ENCODE results near the gene MUCL3. TPM values are rescaled to one million over a fixed set of nuclear protein-coding genes. Genes with fewer than 3 reads are reported as not detected.
"Not testable (repeated sequence)": the region's sequence is repeated elsewhere in the genome, so short reads cannot be mapped to it uniquely, and the experiment has no call there.

MUCL3 gene
- polyA plus RNA-seq, 1 of the 3 experiments (the other 2 are of a cell fraction): not detected

GRCh38 chr6:30969171-30969570 lies 28.4 kb downstream of the MUCL3 start:
- WGBS (ENCODE audit: low lambda C conversion rate): 41% methylated on average over 6 of the region's 6 CpGs
- POLR2A ChIA-PET; H3K9me3 ChIP-seq; H3K36me3 ChIP-seq (replicated peaks in 1 of 2; ENCODE audit: control insufficient read depth in 1 of 2, insufficient read depth in 2 of 2, low read length in 1 of 2); CTCF ChIA-PET; DNase-seq; H4K20me1 ChIP-seq (ENCODE audit: insufficient read depth); H3K4me2 ChIP-seq; H3K79me2 ChIP-seq (ENCODE audit: insufficient read depth); H3K9ac ChIP-seq; H3K9me2 ChIP-seq; H3K27ac ChIP-seq (ENCODE audit: low read depth in 2 of 2, low read length in 1 of 2); H3F3A ChIP-seq (replicated peaks; ENCODE audit: insufficient read depth); H3K4me1 ChIP-seq (ENCODE audit: control insufficient read depth in 1 of 2, insufficient read depth in 2 of 2, low read depth in 1 of 2, low read length in 1 of 2); H2AFZ ChIP-seq (ENCODE audit: low read depth); H3K27me3 ChIP-seq (ENCODE audit: insufficient read depth); H3K4me3 ChIP-seq (ENCODE audit: low read depth in 2 of 2, low read length in 1 of 2): not testable (repeated sequence)

GRCh38 chr6:30970946-30971345 lies 30.2 kb downstream of the MUCL3 start:
- H3K9me3 ChIP-seq: no peaks in the 10 kb centered on the region
- CTCF ChIA-PET: no interaction called here
- WGBS (ENCODE audit: low lambda C conversion rate): 53% methylated on average over 5 of the region's 5 CpGs

More at GRCh38 chr6:30970946-30971345, 30.2 kb downstream of the MUCL3 start:
- DNase-seq: no peak
- H3F3A ChIP-seq (replicated peaks; ENCODE audit: insufficient read depth): no peaks in the 10 kb centered on the region
- no peak overlapping the region for H3K9ac ChIP-seq
- H4K20me1 ChIP-seq (ENCODE audit: insufficient read depth): no peaks in the 10 kb centered on the region
- no peaks in the 10 kb centered on the region for H3K36me3 ChIP-seq (replicated peaks in 1 of 2; ENCODE audit: control insufficient read depth in 1 of 2, insufficient read depth in 2 of 2, low read length in 1 of 2)
- H3K79me2 ChIP-seq (ENCODE audit: insufficient read depth): no peaks in the 10 kb centered on the region
- POLR2A ChIA-PET: no interaction called here
- H2AFZ ChIP-seq (ENCODE audit: low read depth): no peak overlapping the region
- no peaks in the 10 kb centered on the region for H3K9me2 ChIP-seq
- H3K4me3 ChIP-seq (ENCODE audit: low read depth in 2 of 2, low read length in 1 of 2): no peak overlapping the region
- no peak overlapping the region for H3K27ac ChIP-seq (ENCODE audit: low read depth in 2 of 2, low read length in 1 of 2)
- no peaks in the 10 kb centered on the region for H3K4me1 ChIP-seq (ENCODE audit: control insufficient read depth in 1 of 2, insufficient read depth in 2 of 2, low read depth in 1 of 2, low read length in 1 of 2)
- no peak for TF ChIP-seq TAF1 (IDR thresholded peaks at IDR 0.05; ENCODE audit: borderline replicate concordance, low read depth, low read length)
- no peak for TF ChIP-seq RAD21 (IDR thresholded peaks at IDR 0.05; ENCODE audit: low read length)
- no peak for TF ChIP-seq FOSL2 (IDR thresholded peaks at IDR 0.05; ENCODE audit: borderline replicate concordance, low read depth)
- TF ChIP-seq, protein P1, sequence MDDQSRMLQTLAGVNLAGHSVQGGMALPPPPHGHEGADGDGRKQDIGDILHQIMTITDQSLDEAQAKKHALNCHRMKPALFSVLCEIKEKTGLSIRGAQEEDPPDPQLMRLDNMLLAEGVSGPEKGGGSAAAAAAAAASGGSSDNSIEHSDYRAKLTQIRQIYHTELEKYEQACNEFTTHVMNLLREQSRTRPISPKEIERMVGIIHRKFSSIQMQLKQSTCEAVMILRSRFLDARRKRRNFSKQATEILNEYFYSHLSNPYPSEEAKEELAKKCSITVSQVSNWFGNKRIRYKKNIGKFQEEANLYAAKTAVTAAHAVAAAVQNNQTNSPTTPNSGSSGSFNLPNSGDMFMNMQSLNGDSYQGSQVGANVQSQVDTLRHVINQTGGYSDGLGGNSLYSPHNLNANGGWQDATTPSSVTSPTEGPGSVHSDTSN (IDR thresholded peaks at IDR 0.05): no peak
- TF ChIP-seq ELF1 (IDR thresholded peaks at IDR 0.05): no peak
- no peak for TF ChIP-seq REST (IDR thresholded peaks at IDR 0.05; ENCODE audit: low read depth, low read length)
- TF ChIP-seq NRF1 (IDR thresholded peaks at IDR 0.05; ENCODE audit: low read depth, low read length): no peak
- TF ChIP-seq POLR2AphosphoS5 (IDR thresholded peaks at IDR 0.05; ENCODE audit: low read depth, low read length): no peak
- no peak for TF ChIP-seq FOXM1 (IDR thresholded peaks at IDR 0.05; ENCODE audit: low read depth)
- no peak for TF ChIP-seq MEF2A (IDR thresholded peaks at IDR 0.05; ENCODE audit: borderline replicate concordance, low read depth)
- no peak for TF ChIP-seq NFIC (IDR thresholded peaks at IDR 0.05; ENCODE audit: borderline replicate concordance)
- TF ChIP-seq RFX5 (IDR thresholded peaks at IDR 0.05; ENCODE audit: low read length): no peak
- TF ChIP-seq CHD2 (IDR thresholded peaks at IDR 0.05; ENCODE audit: low read length, partially characterized antibody): no peak
- TF ChIP-seq JUND (IDR thresholded peaks at IDR 0.05): no peak
- TF ChIP-seq, protein P2, sequence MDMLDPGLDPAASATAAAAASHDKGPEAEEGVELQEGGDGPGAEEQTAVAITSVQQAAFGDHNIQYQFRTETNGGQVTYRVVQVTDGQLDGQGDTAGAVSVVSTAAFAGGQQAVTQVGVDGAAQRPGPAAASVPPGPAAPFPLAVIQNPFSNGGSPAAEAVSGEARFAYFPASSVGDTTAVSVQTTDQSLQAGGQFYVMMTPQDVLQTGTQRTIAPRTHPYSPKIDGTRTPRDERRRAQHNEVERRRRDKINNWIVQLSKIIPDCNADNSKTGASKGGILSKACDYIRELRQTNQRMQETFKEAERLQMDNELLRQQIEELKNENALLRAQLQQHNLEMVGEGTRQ (IDR thresholded peaks at IDR 0.05; ENCODE audit: borderline replicate concordance, low read depth, low read length): no peak
- TF ChIP-seq RXRA (IDR thresholded peaks at IDR 0.05; ENCODE audit: borderline replicate concordance, low read depth): no peak
- no peak for TF ChIP-seq USF1 (IDR thresholded peaks at IDR 0.05; ENCODE audit: borderline replicate concordance, low read depth)
- no peak for TF ChIP-seq CTCF (IDR thresholded peaks at IDR 0.05)
- no peak for TF ChIP-seq EP300 (IDR thresholded peaks at IDR 0.05; ENCODE audit: borderline replicate concordance in 1 of 2, low read depth in 1 of 2, low read length in 1 of 2)
- no peak for TF ChIP-seq GATA2 (CRISPR knock-in tag; IDR thresholded peaks at IDR 0.05)
- no peaks in the 10 kb centered on the region; the same call in 1 of the 2 replicates for H3K27me3 ChIP-seq (ENCODE audit: insufficient read depth)
- H3K4me2 ChIP-seq: no peak overlapping the region
